Osteoblast (primary cell): ENCODE measurements around the gene TMEM14B. TPM values are rescaled to one million over a fixed set of nuclear protein-coding genes. Genes with fewer than 3 reads are reported as not detected.
"Not testable (repeated sequence)": the region's sequence is repeated elsewhere in the genome, so short reads cannot be mapped to it uniquely, and the experiment has no call there.

Source experiments
- DNase-seq: peaks from one replicate; pipeline ENCODE4 v3.0.0; 2011; ENCODE audit warnings: low spot score, mixed read lengths; ENCODE audit not compliant: insufficient read length; ENCODE audit errors: missing footprints
- H2AFZ ChIP-seq: 2 replicates; pipeline ENCODE4 v1.6.0; 2011; ENCODE audit warnings: mild to moderate bottlenecking, low read length
- H3K27ac ChIP-seq: 2 replicates; pipeline ENCODE4 v1.5.1; 2011; ENCODE audit warnings: mild to moderate bottlenecking, low read depth, low read length, moderate library complexity
- H3K27me3 ChIP-seq: 2 replicates; pipeline ENCODE4 v1.6.0; 2012; ENCODE audit warnings: mild to moderate bottlenecking, control low read depth, inconsistent platforms, low read length, moderate library complexity; ENCODE audit not compliant: insufficient read depth
- H3K36me3 ChIP-seq: 2 replicates; pipeline ENCODE4 v1.5.1; 2011; ENCODE audit warnings: mild to moderate bottlenecking, low read length, control low read depth, moderate library complexity; ENCODE audit not compliant: insufficient read depth
- H3K4me1 ChIP-seq: 2 replicates; pipeline ENCODE4 v1.5.1; 2011; ENCODE audit warnings: mild to moderate bottlenecking, low read length, control low read depth, moderate library complexity; ENCODE audit not compliant: insufficient read depth
- H3K4me2 ChIP-seq: 2 replicates; pipeline ENCODE4 v1.6.0; 2011; ENCODE audit warnings: mild to moderate bottlenecking, low read length; ENCODE audit not compliant: insufficient read depth
- H3K4me3 ChIP-seq: fragments of 200-600 bp; sonication (generic); 3 replicates; pipeline ENCODE4 v1.5.1; 2012; ENCODE audit warnings: mild to moderate bottlenecking, low read length, inconsistent platforms; ENCODE audit not compliant: insufficient read depth
- H3K79me2 ChIP-seq: 2 replicates; pipeline ENCODE4 v1.6.0; 2012; ENCODE audit warnings: mild to moderate bottlenecking, low read length, control low read depth, inconsistent platforms; ENCODE audit not compliant: insufficient read depth
- H3K9me3 ChIP-seq: 2 replicates; pipeline ENCODE4 v1.5.1; 2011; ENCODE audit warnings: low read depth, low read length, control low read depth
- H4K20me1 ChIP-seq: 2 replicates; pipeline ENCODE4 v1.6.0; 2012; ENCODE audit warnings: mild to moderate bottlenecking, low read length, control low read depth; ENCODE audit not compliant: insufficient read depth
- total RNA-seq: library from RNA; depleted of rRNA; stranded (reverse); fragments of >200 nt; gene quantifications from 2 replicates; pipeline ENCODE4 v1.2.3, GENCODE V29; 2012
- TF ChIP-seq, protein P1 (sequence below): IDR thresholded peaks from 2 replicates; pipeline ENCODE4 v1.5.1; 2011; ENCODE audit warnings: mild to moderate bottlenecking, low read depth, low read length, moderate library complexity; ENCODE audit errors: extremely low read depth

Gene TMEM14B
- total RNA-seq, 1 donor: 64.1 TPM

GRCh38 chr6:10720265-10720959 is 27.2 kb upstream of the TMEM14B start:
- Histone ChIP-seq H3K27me3 (no peaks in the 10 kb centered on the region), H3K4me2 (peak overlapping the region; percentile 71), H3K36me3 (peaks cover 9% of the 10 kb centered on the region), H3K4me3 (peak overlapping the region; percentile 72), H3K9me3 (no peaks in the 10 kb centered on the region), H3K4me1 (peaks cover 15% of the 10 kb centered on the region), H3K27ac (no peak overlapping the region), H4K20me1 (no peaks in the 10 kb centered on the region), H3K79me2 (peaks cover 25% of the 10 kb centered on the region), H2AFZ (peak overlapping the region; percentile 73)
- no peak for DNase-seq
- TF ChIP-seq, protein P1, sequence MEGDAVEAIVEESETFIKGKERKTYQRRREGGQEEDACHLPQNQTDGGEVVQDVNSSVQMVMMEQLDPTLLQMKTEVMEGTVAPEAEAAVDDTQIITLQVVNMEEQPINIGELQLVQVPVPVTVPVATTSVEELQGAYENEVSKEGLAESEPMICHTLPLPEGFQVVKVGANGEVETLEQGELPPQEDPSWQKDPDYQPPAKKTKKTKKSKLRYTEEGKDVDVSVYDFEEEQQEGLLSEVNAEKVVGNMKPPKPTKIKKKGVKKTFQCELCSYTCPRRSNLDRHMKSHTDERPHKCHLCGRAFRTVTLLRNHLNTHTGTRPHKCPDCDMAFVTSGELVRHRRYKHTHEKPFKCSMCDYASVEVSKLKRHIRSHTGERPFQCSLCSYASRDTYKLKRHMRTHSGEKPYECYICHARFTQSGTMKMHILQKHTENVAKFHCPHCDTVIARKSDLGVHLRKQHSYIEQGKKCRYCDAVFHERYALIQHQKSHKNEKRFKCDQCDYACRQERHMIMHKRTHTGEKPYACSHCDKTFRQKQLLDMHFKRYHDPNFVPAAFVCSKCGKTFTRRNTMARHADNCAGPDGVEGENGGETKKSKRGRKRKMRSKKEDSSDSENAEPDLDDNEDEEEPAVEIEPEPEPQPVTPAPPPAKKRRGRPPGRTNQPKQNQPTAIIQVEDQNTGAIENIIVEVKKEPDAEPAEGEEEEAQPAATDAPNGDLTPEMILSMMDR: no peak

GRCh38 chr6:10720960-10721849 is 26.4 kb upstream of the TMEM14B start:
- H3K27ac ChIP-seq, H3K9me3 ChIP-seq, H4K20me1 ChIP-seq, DNase-seq, H3K27me3 ChIP-seq: not testable (repeated sequence)
- H3K4me2 ChIP-seq: peak overlapping the region; percentile 71
- H3K79me2 ChIP-seq: peaks cover 33% of the 10 kb centered on the region
- peak overlapping the region; percentile 72 for H3K4me3 ChIP-seq
- peak overlapping the region; percentile 55 for H2AFZ ChIP-seq
- H3K36me3 ChIP-seq: peaks cover 16% of the 10 kb centered on the region
- peaks cover 15% of the 10 kb centered on the region for H3K4me1 ChIP-seq

DNA sequence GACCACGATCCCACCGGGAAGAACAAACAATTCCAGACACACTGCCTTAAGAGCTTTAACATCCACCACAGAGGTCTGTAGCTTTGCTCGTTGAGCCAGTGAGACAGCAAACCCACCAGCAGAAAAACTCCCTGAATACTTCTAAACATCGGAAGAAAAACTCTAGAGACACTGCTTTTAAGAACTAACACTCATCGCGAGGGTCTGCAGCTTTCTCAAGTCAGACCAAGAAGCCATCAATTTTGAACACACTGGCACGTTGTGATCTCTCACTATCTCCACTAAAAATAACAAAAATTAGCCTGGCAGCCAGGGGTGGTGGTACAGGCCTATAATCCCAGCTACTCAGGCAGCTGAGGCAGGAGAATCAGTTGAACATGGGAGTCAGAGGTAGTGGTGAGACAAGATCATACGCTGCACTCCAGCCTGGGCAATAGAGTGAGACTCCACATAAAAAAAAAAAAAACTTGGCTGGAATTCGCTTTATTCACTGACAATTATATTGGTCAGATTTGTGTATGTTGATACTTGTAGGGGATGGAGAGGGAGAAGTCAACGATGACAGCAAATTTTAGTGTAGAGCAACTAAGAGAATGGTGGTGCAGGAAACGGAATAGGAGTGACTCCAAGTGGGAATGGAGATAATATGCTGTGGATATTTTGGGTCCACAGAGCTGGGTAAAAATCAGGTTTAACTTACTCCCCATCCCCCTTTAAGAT is 25.6 kb upstream of the TMEM14B start:
- DNase-seq: no peak
- Histone ChIP-seq H3K36me3 (peaks cover 17% of the 10 kb centered on the region), H3K4me2 (peak overlapping the region; percentile 99), H4K20me1 (no peaks in the 10 kb centered on the region), H2AFZ (peak overlapping the region; percentile 98), H3K27ac (peak overlapping the region; percentile 86), H3K27me3 (no peaks in the 10 kb centered on the region), H3K4me1 (peaks cover 15% of the 10 kb centered on the region), H3K79me2 (peaks cover 35% of the 10 kb centered on the region), H3K9me3 (no peaks in the 10 kb centered on the region), H3K4me3 (peak overlapping the region; percentile 92)
- TF ChIP-seq, protein P1: no peak

- Histone ChIP-seq H4K20me1 (no peaks in the 10 kb centered on the region), H3K36me3 (peaks cover 17% of the 10 kb centered on the region), H3K27me3 (no peaks in the 10 kb centered on the region), H2AFZ (peak overlapping the region; percentile 98), H3K27ac (peak overlapping the region; percentile 86), H3K4me3 (peak overlapping the region; percentile 92), H3K4me2 (peak overlapping the region; percentile 99), H3K79me2 (peaks cover 35% of the 10 kb centered on the region), H3K9me3 (no peaks in the 10 kb centered on the region), H3K4me1 (peaks cover 15% of the 10 kb centered on the region)
- DNase-seq: no peak
- TF ChIP-seq, protein P1: no peak
These were observed 25.1 kb upstream of the TMEM14B start for GRCh38 chr6:10722570-10722819.
